ENCODE results near the gene PCIF1.

DNA sequence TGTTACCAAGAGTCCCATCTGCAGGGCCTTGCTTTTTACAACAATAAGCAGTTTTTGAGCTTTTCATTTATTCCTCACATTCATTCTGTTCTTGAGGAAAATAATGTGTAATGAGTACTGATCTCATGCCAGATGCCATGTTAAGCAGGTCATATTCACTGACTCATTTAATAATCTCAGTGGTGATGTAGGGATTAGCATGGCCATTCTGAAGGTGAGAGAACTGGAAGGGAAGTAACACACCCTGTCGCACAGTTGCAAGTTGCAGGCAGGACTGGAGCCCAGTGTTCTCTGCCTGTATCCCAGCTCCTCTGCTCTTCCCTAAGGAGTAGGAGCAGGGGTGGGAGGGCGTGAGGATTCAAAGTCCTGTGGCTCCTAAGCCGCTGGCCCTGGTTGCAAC lies 5.6 kb downstream of the PCIF1 start:
- TF ChIP-seq POLR2A (IDR thresholded peaks at IDR 0.05; ENCODE audit: extremely low read depth, insufficient read length) (no peak), CTCF (IDR thresholded peaks at IDR 0.05; ENCODE audit: low read depth, low read length) (no peak)

All from NB4 (cell line).